Muscle of back (tissue), 11 donors: Measurements from ENCODE around the gene TPM1. TPM values are rescaled to one million over a fixed set of nuclear protein-coding genes. Genes with fewer than 3 reads are reported as not detected.

Experiments
- DNase-seq, 3 donors: peaks; one replicate each; pipeline versions ENCODE4 v3.0.0 to v3.0.0-alpha.2; 2013
- polyA plus RNA-seq, 10 donors: library from polyadenylated mRNA; unstranded; fragments of 120-200 nt; gene quantifications; one replicate each; pipeline ENCODE4 v1.2.1, GENCODE V29; 2013; ENCODE audit not compliant: insufficient read length in 10 of 10

TPM1 gene
- polyA plus RNA-seq, 10 donors = 2,228 to 6,779 (median 5,546) TPM

- no peak for DNase-seq
Measured at GRCh38 chr15:63037976-63038720, 4.4 kb upstream of the TPM1 start.

- DNase-seq = peak in 1 of 3 donors; percentile 80
Measured at GRCh38 chr15:63038926-63039673, 3.4 kb upstream of the TPM1 start.

- no peak for DNase-seq
Measured at GRCh38 chr15:63039811-63040210, 2.7 kb upstream of the TPM1 start.

- DNase-seq = no peak
Measured at GRCh38 chr15:63040509-63040908, 2.0 kb upstream of the TPM1 start.

GRCh38 chr15:63040954-63041353, 1.6 kb upstream of the TPM1 start:
- no peak for DNase-seq

- DNase-seq = no peak
Measured at GRCh38 chr15:63041402-63041973, 1.1 kb upstream of the TPM1 start.

- no peak for DNase-seq
Measured at GRCh38 chr15:63042877-63043334, 359 bp downstream of the TPM1 start.

GRCh38 chr15:63043335-63044076, 959 bp downstream of the TPM1 start:
- peak in 1 of 3 donors; percentile 64 for DNase-seq

GRCh38 chr15:63044077-63044644, 1.6 kb downstream of the TPM1 start:
- no peak for DNase-seq

- DNase-seq = peak in 1 of 3 donors; percentile 71
Measured at GRCh38 chr15:63044645-63045464, 2.3 kb downstream of the TPM1 start.

- DNase-seq = no peak
Measured at GRCh38 chr15:63045465-63045840, 2.9 kb downstream of the TPM1 start.

GRCh38 chr15:63045879-63046278, 3.3 kb downstream of the TPM1 start:
- DNase-seq = no peak

- no peak for DNase-seq
Measured at GRCh38 chr15:63046917-63047760, 4.6 kb downstream of the TPM1 start.

GRCh38 chr15:63047792-63048114, 5.2 kb downstream of the TPM1 start:
- DNase-seq = no peak

- peak; percentile 91 to 97 (median 92) for DNase-seq
Measured at GRCh38 chr15:63048115-63048775, 5.7 kb downstream of the TPM1 start.

- DNase-seq = peak in 2 of 3 donors; percentile 69 to 85
Measured at GRCh38 chr15:63048776-63049665, 6.5 kb downstream of the TPM1 start.

GRCh38 chr15:63049783-63050371, 7.3 kb downstream of the TPM1 start:
- DNase-seq = no peak

GRCh38 chr15:63050731-63051155, 8.2 kb downstream of the TPM1 start:
- no peak for DNase-seq
